ENCODE measurements around the gene ZFP36L1. TPM values are rescaled to one million over a fixed set of nuclear protein-coding genes. Genes with fewer than 3 reads are reported as not detected.

Gene ZFP36L1
- total and polyA plus RNA-seq, 2 donors (not counting 3 experiments of a cell fraction or from before 2014, with no cell fraction given) = 46.0 to 89.6 TPM

GRCh38 chr14:68770553-68771286 lies 22.1 kb downstream of the ZFP36L1 start:
- no peak overlapping the region for H3K9ac ChIP-seq (replicated peaks; ENCODE audit: extremely low read depth, insufficient read depth, low read length)
- DNase-seq (ENCODE audit: low read depth, low spot score) = no peak
- CTCF ChIA-PET = interaction anchor here (0.8 to 1.4 kb wide), 6 partner anchors 8 to 174 kb away, joined by 3 to 15 read pairs (median 3); no protein-coding TSS in a partner anchor
- no TSS peak for BruUV-seq (replicated peaks)
- no peak overlapping the region for H3K27ac ChIP-seq (ENCODE audit: insufficient read depth, low read depth, low read length)
- H3K4me3 ChIP-seq (replicated peaks in 1 of 3; ENCODE audit: insufficient read depth in 1 of 3, low read depth in 1 of 3, low read length in 3 of 3) = no peak overlapping the region
- POLR2A ChIA-PET = interaction anchor here (0.6 to 1.4 kb wide), 2 partner anchors 8 to 22 kb away, joined by 3 to 9 read pairs; partner anchors contain the start of gene ZFP36L1
- peaks cover 21% of the 10 kb centered on the region for H3K4me1 ChIP-seq (ENCODE audit: control insufficient read depth, extremely low read depth, insufficient read depth, low read length)
- H3K27me3 ChIP-seq (ENCODE audit: control insufficient read depth in 2 of 2, insufficient read depth in 2 of 2, low read length in 2 of 2) = no peaks in the 10 kb centered on the region
- TF ChIP-seq MAX (IDR thresholded peaks at IDR 0.05; ENCODE audit: insufficient read depth, insufficient read length) (no peak), GATA2 (IDR thresholded peaks at IDR 0.05; ENCODE audit: insufficient read depth, insufficient read length, low read depth, low read length) (no peak), MYC (IDR thresholded peaks at IDR 0.05; ENCODE audit: low read depth, low read length) (no peak)
- no peaks in the 10 kb centered on the region for H3K36me3 ChIP-seq (ENCODE audit: control insufficient read depth in 2 of 2, extremely low read depth in 1 of 2, insufficient read depth in 2 of 2, low read length in 2 of 2)
- dilution Hi-C loops (cut with MboI; ENCODE audit: extremely low pct_ligation_motif_present, low sequenced_read_pairs) (no loop called here), intact Hi-C loops (cut with micrococcal nuclease) (loop anchor here (1.0 to 5.0 kb wide), 2 partner anchors 88 to 570 kb away; no protein-coding TSS in a partner anchor)
- no peak overlapping the region for H3K4me2 ChIP-seq (ENCODE audit: insufficient read depth, low read length)
- H2AFZ ChIP-seq (ENCODE audit: low read depth, low read length) = peak overlapping the region; percentile 15
- H3K9me1 ChIP-seq (replicated peaks; ENCODE audit: control insufficient read depth, extremely low read depth, insufficient read depth, low read length) = no peaks in the 10 kb centered on the region
- H4K20me1 ChIP-seq (replicated peaks; ENCODE audit: control insufficient read depth, extremely low read depth, insufficient read depth, low read length) = no peaks in the 10 kb centered on the region
- H3K79me2 ChIP-seq (ENCODE audit: control insufficient read depth, insufficient read depth, low read length) = no peaks in the 10 kb centered on the region
- peak; percentile 26 for FAIRE-seq
- H3K9me3 ChIP-seq (replicated peaks; ENCODE audit: control insufficient read depth, insufficient read depth, low read length) = no peaks in the 10 kb centered on the region

GRCh38 chr14:68770051-68770450 lies 22.8 kb downstream of the ZFP36L1 start:
- H3K79me2 ChIP-seq (ENCODE audit: control insufficient read depth, insufficient read depth, low read length) = no peaks in the 10 kb centered on the region
- no peak overlapping the region for H3K9ac ChIP-seq (replicated peaks; ENCODE audit: extremely low read depth, insufficient read depth, low read length)
- no peak overlapping the region for H3K27ac ChIP-seq (ENCODE audit: insufficient read depth, low read depth, low read length)
- no peaks in the 10 kb centered on the region for H3K9me3 ChIP-seq (replicated peaks; ENCODE audit: control insufficient read depth, insufficient read depth, low read length)
- TF ChIP-seq EZH2 (IDR thresholded peaks at IDR 0.05; ENCODE audit: borderline replicate concordance, low read depth, low read length, severe bottlenecking) = no peak
- no peak for TF ChIP-seq CTCF (IDR thresholded peaks at IDR 0.05; ENCODE audit: extremely low read depth in 1 of 2, insufficient read depth in 1 of 2, low read depth in 1 of 2, low read length in 2 of 2)
- TF ChIP-seq GATA2 (IDR thresholded peaks at IDR 0.05; ENCODE audit: insufficient read depth, insufficient read length, low read depth, low read length) = no peak
- no peak for TF ChIP-seq POLR2AphosphoS5 (IDR thresholded peaks at IDR 0.05; ENCODE audit: insufficient read depth, low read depth, low read length)
- TF ChIP-seq POLR2A (IDR thresholded peaks at IDR 0.05; ENCODE audit: low read depth, low read length) = no peak
- no peak for TF ChIP-seq MYC (IDR thresholded peaks at IDR 0.05; ENCODE audit: low read depth, low read length)
- no peak for TF ChIP-seq FOS (IDR thresholded peaks at IDR 0.05; ENCODE audit: borderline replicate concordance, insufficient read depth, low read length)
- TF ChIP-seq MAX (IDR thresholded peaks at IDR 0.05; ENCODE audit: insufficient read depth, insufficient read length) = no peak
- TF ChIP-seq JUN (IDR thresholded peaks at IDR 0.05; ENCODE audit: borderline replicate concordance, insufficient read depth, insufficient read length, low read depth) = no peak
- no peaks in the 10 kb centered on the region for H3K27me3 ChIP-seq (ENCODE audit: control insufficient read depth in 2 of 2, insufficient read depth in 2 of 2, low read length in 2 of 2)
- no peak for DNase-seq (ENCODE audit: low read depth, low spot score)
- no peaks in the 10 kb centered on the region for H3K36me3 ChIP-seq (ENCODE audit: control insufficient read depth in 2 of 2, extremely low read depth in 1 of 2, insufficient read depth in 2 of 2, low read length in 2 of 2)
- dilution Hi-C loops (cut with MboI; ENCODE audit: extremely low pct_ligation_motif_present, low sequenced_read_pairs) (no loop called here), intact Hi-C loops (cut with micrococcal nuclease) (loop anchor here (5.0 kb wide), 1 partner anchor 88 kb away; no protein-coding TSS in a partner anchor)
- ChIA-PET POLR2A (no interaction called here), CTCF (interaction anchor here (0.9 kb wide), 1 partner anchor 12 kb away, joined by 3 read pairs; no protein-coding TSS in a partner anchor)
- no peaks in the 10 kb centered on the region for H4K20me1 ChIP-seq (replicated peaks; ENCODE audit: control insufficient read depth, extremely low read depth, insufficient read depth, low read length)
- BruUV-seq (replicated peaks) = no TSS peak
- no peak for FAIRE-seq
- H3K4me3 ChIP-seq (replicated peaks in 1 of 3; ENCODE audit: insufficient read depth in 1 of 3, low read depth in 1 of 3, low read length in 3 of 3) = no peak overlapping the region
- no peak overlapping the region for H2AFZ ChIP-seq (ENCODE audit: low read depth, low read length)
- H3K9me1 ChIP-seq (replicated peaks; ENCODE audit: control insufficient read depth, extremely low read depth, insufficient read depth, low read length) = no peaks in the 10 kb centered on the region
- peaks cover 21% of the 10 kb centered on the region for H3K4me1 ChIP-seq (ENCODE audit: control insufficient read depth, extremely low read depth, insufficient read depth, low read length)
- no peak overlapping the region for H3K4me2 ChIP-seq (ENCODE audit: insufficient read depth, low read length)

Measured in endothelial cell of umbilical vein (primary cell).